OCI-LY1 (cell line): Measurements from ENCODE around the gene SERPINB5.

ENCODE experiments used
- H2AFZ ChIP-seq: fragments of 200-600 bp; sonication (generic), shearing (Covaris generic); 2 replicates; pipeline ENCODE4 v1.6.0; 2014; ENCODE audit warnings: antibody characterized with exemption, mild to moderate bottlenecking, low read length
- H3F3A ChIP-seq: fragments of 200-600 bp; sonication (generic), shearing (Covaris generic); 2 replicates; pipeline ENCODE4 v1.6.0; 2014; ENCODE audit warnings: mild to moderate bottlenecking, antibody characterized with exemption, low read length, moderate library complexity; ENCODE audit not compliant: insufficient read depth
- H3K27ac ChIP-seq: fragments of 200-600 bp; sonication (generic); 2 replicates; pipeline ENCODE4 v1.5.1; 2014; ENCODE audit warnings: low read length, mixed run types, mild to moderate bottlenecking, low read depth; ENCODE audit not compliant: poor library complexity, severe bottlenecking
- H3K27me3 ChIP-seq: fragments of 200-600 bp; sonication (generic); 2 replicates; pipeline ENCODE4 v1.6.0; 2014; ENCODE audit warnings: antibody characterized with exemption, mild to moderate bottlenecking, low read length, moderate library complexity; ENCODE audit not compliant: insufficient read depth
- H3K36me3 ChIP-seq: fragments of 200-600 bp; sonication (generic); 2 replicates; pipeline ENCODE4 v1.6.1; 2014; ENCODE audit warnings: mild to moderate bottlenecking, antibody characterized with exemption, low read length, moderate library complexity, mixed read lengths; ENCODE audit not compliant: insufficient read depth
- H3K4me1 ChIP-seq: fragments of 200-600 bp; sonication (generic); 2 replicates; pipeline ENCODE4 v1.5.1; 2014; ENCODE audit warnings: mild to moderate bottlenecking, low read length, moderate library complexity; ENCODE audit not compliant: insufficient read depth, severe bottlenecking
- H3K4me2 ChIP-seq: fragments of 200-600 bp; sonication (generic), shearing (Covaris generic); 2 replicates; pipeline ENCODE4 v1.6.1; 2014; ENCODE audit warnings: low read length
- H3K4me3 ChIP-seq: fragments of 200-600 bp; sonication (generic); 2 replicates; pipeline ENCODE4 v1.5.1; 2014; ENCODE audit warnings: low read length, low read depth, mild to moderate bottlenecking, mixed read lengths; ENCODE audit not compliant: poor library complexity, severe bottlenecking
- H3K79me2 ChIP-seq: fragments of 200-600 bp; shearing (Covaris generic); 2 replicates; pipeline ENCODE4 v1.6.1; 2016; ENCODE audit warnings: mixed run types, low read length, mixed read lengths; ENCODE audit not compliant: insufficient read depth
- H3K9ac ChIP-seq: fragments of 200-600 bp; sonication (generic), shearing (Covaris generic); 2 replicates; pipeline ENCODE4 v1.6.1; 2014; ENCODE audit warnings: mild to moderate bottlenecking, low read length, mixed read lengths
- H3K9me2 ChIP-seq: fragments of 200-600 bp; sonication (generic), shearing (Covaris generic); 2 replicates; pipeline ENCODE4 v1.6.1; 2014; ENCODE audit warnings: low read depth, mild to moderate bottlenecking, low read length, mixed read lengths
- H3K9me3 ChIP-seq: fragments of 200-600 bp; shearing (Covaris generic); 2 replicates; pipeline ENCODE4 v1.6.1; 2014; ENCODE audit warnings: low read length, mixed read lengths
- H4K20me1 ChIP-seq: fragments of 200-600 bp; sonication (generic), shearing (Covaris generic); 2 replicates; pipeline ENCODE4 v1.6.0; 2016; ENCODE audit warnings: mild to moderate bottlenecking, low read length; ENCODE audit not compliant: insufficient read depth
- CTCF ChIP-seq: fragments of 200-600 bp; sonication (generic), shearing (Covaris generic); IDR thresholded peaks from 2 replicates; pipeline ENCODE4 v1.5.1; 2017; ENCODE audit warnings: mild to moderate bottlenecking, antibody characterized with exemption, low read length, moderate library complexity, mixed read lengths
- EZH2 ChIP-seq: fragments of 200-600 bp; sonication (generic), shearing (Covaris generic); IDR thresholded peaks from 2 replicates; pipeline ENCODE4 v1.8.0; 2017; ENCODE audit warnings: borderline replicate concordance, mixed run types, mild to moderate bottlenecking, antibody characterized with exemption, low read length, moderate library complexity, mixed read lengths

The SERPINB5 gene

GRCh38 chr18:63480476-63480875, 3.7 kb downstream of the SERPINB5 start:
- Histone ChIP-seq H3K4me1 (no peaks in the 10 kb centered on the region), H3K9ac (no peak overlapping the region), H3K36me3 (no peaks in the 10 kb centered on the region), H3K9me3 (no peaks in the 10 kb centered on the region), H3K79me2 (no peaks in the 10 kb centered on the region), H3K27me3 (no peaks in the 10 kb centered on the region; the same call in 1 of the 2 replicates), H2AFZ (no peak overlapping the region), H4K20me1 (no peaks in the 10 kb centered on the region), H3K9me2 (no peaks in the 10 kb centered on the region), H3K27ac (no peak overlapping the region), H3F3A (no peaks in the 10 kb centered on the region), H3K4me3 (no peak overlapping the region), H3K4me2 (no peak overlapping the region)
- no peak for TF ChIP-seq EZH2
- TF ChIP-seq CTCF: no peak

GRCh38 chr18:63480915-63481314, 4.2 kb downstream of the SERPINB5 start:
- no peaks in the 10 kb centered on the region for H3K9me3 ChIP-seq
- no peak overlapping the region for H3K4me2 ChIP-seq
- no peak overlapping the region for H3K27ac ChIP-seq
- H3K9ac ChIP-seq: no peak overlapping the region
- no peak for TF ChIP-seq CTCF
- TF ChIP-seq EZH2: no peak
- no peak overlapping the region for H2AFZ ChIP-seq
- no peaks in the 10 kb centered on the region; the same call in 1 of the 2 replicates for H3K27me3 ChIP-seq
- H3K4me3 ChIP-seq: no peak overlapping the region
- no peaks in the 10 kb centered on the region for H4K20me1 ChIP-seq
- H3F3A ChIP-seq: no peaks in the 10 kb centered on the region
- H3K9me2 ChIP-seq: no peaks in the 10 kb centered on the region
- no peaks in the 10 kb centered on the region for H3K79me2 ChIP-seq
- no peaks in the 10 kb centered on the region for H3K36me3 ChIP-seq
- H3K4me1 ChIP-seq: no peaks in the 10 kb centered on the region

- Histone ChIP-seq H3K4me2 (no peak overlapping the region), H3K9me2 (no peaks in the 10 kb centered on the region)
- TF ChIP-seq EZH2 (no peak), CTCF (no peak)
Measured at GRCh38 chr18:63487676-63488075, 10.9 kb downstream of the SERPINB5 start.

More at GRCh38 chr18:63487676-63488075, 10.9 kb downstream of the SERPINB5 start:
- no peaks in the 10 kb centered on the region for H3K4me1 ChIP-seq
- H2AFZ ChIP-seq: no peak overlapping the region
- no peaks in the 10 kb centered on the region for H3K79me2 ChIP-seq
- H3K4me3 ChIP-seq: no peak overlapping the region
- H3K27me3 ChIP-seq: peaks cover 4% of the 10 kb centered on the region; the same call in 1 of the 2 replicates
- no peaks in the 10 kb centered on the region for H3K36me3 ChIP-seq
- no peaks in the 10 kb centered on the region for H3K9me3 ChIP-seq
- no peaks in the 10 kb centered on the region for H3F3A ChIP-seq
- no peak overlapping the region for H3K9ac ChIP-seq
- no peaks in the 10 kb centered on the region for H4K20me1 ChIP-seq
- H3K27ac ChIP-seq: no peak overlapping the region
